ENCODE results near the gene CCDC9. TPM values are rescaled to one million over a fixed set of nuclear protein-coding genes. Genes with fewer than 3 reads are reported as not detected.

Gene CCDC9
- total RNA-seq, 1 experiment from 2014 or later: 36.9 TPM

- no peak overlapping the region for H3K9ac ChIP-seq (ENCODE audit: extremely low read depth, insufficient read length, low read length)
- no peak overlapping the region for H4K91ac ChIP-seq (ENCODE audit: insufficient read length, low read depth, low read length)
- peaks cover 28% of the 10 kb centered on the region for H3K27me3 Mint-ChIP-seq (ENCODE audit: low read depth)
These were observed 15.8 kb upstream of the CCDC9 start for GRCh38 chr19:47240556-47240955.

More at GRCh38 chr19:47240556-47240955, 15.8 kb upstream of the CCDC9 start:
- H4K5ac ChIP-seq (ENCODE audit: insufficient read length, low read depth, low read length): no peak overlapping the region
- H3K14ac ChIP-seq (ENCODE audit: insufficient read depth, low read length): peak overlapping the region; percentile 33; the same call in 1 of the 2 replicates
- peaks cover 3% of the 10 kb centered on the region; the same call in 1 of the 2 replicates for H3K4me1 ChIP-seq (ENCODE audit: insufficient read depth, low read length)
- H4K20me1 ChIP-seq (ENCODE audit: control insufficient read depth, insufficient read depth, insufficient read length): no peaks in the 10 kb centered on the region
- no peak overlapping the region for H2BK20ac ChIP-seq (ENCODE audit: low read depth, low read length, poor library complexity, severe bottlenecking)
- TF ChIP-seq, protein P1, sequence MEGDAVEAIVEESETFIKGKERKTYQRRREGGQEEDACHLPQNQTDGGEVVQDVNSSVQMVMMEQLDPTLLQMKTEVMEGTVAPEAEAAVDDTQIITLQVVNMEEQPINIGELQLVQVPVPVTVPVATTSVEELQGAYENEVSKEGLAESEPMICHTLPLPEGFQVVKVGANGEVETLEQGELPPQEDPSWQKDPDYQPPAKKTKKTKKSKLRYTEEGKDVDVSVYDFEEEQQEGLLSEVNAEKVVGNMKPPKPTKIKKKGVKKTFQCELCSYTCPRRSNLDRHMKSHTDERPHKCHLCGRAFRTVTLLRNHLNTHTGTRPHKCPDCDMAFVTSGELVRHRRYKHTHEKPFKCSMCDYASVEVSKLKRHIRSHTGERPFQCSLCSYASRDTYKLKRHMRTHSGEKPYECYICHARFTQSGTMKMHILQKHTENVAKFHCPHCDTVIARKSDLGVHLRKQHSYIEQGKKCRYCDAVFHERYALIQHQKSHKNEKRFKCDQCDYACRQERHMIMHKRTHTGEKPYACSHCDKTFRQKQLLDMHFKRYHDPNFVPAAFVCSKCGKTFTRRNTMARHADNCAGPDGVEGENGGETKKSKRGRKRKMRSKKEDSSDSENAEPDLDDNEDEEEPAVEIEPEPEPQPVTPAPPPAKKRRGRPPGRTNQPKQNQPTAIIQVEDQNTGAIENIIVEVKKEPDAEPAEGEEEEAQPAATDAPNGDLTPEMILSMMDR (conservative IDR thresholded peaks at IDR 0.05): no peak
- Mint-ChIP-seq H3K27ac (no peak overlapping the region), H3K4me3 (peak overlapping the region; percentile 27 to 69), H3K9me3 (peaks cover 0 to 3% of the 10 kb centered on the region in 2 experiments; a peak in 2 of 5 replicates), H3K4me1 (peaks cover 17 to 25% of the 10 kb centered on the region in 2 experiments), H3K36me3 (ENCODE audit: insufficient read depth in 1 of 3, low read depth in 3 of 3) (no peaks in the 10 kb centered on the region; a peak in 1 of 7 replicates)
- no peak overlapping the region for H4K8ac ChIP-seq (replicated peaks; ENCODE audit: insufficient read length, low read depth, low read length)
- no peak overlapping the region for H2BK15ac ChIP-seq (ENCODE audit: low read depth, low read length)
- H3K27ac ChIP-seq (ENCODE audit: insufficient read length, low read depth, low read length): no peak overlapping the region
- WGBS (ENCODE audit: extremely low coverage, insufficient read length, low lambda C conversion rate): no CpG with 5 or more reads among the region's 6 CpGs
- no peaks in the 10 kb centered on the region for H3K79me1 ChIP-seq (ENCODE audit: insufficient read depth, low read depth, low read length, poor library complexity, severe bottlenecking)
- H3K4ac ChIP-seq (ENCODE audit: low read depth, low read length): no peak overlapping the region
- peaks cover 14% of the 10 kb centered on the region for H3K23me2 ChIP-seq (ENCODE audit: insufficient read length, low read depth, low read length, poor library complexity, severe bottlenecking)
- H3T11ph ChIP-seq (ENCODE audit: low read length): no peak overlapping the region
- H2AFZ ChIP-seq (ENCODE audit: low read length): no peak overlapping the region
- H2BK12ac ChIP-seq (ENCODE audit: insufficient read length, low read depth, low read length): no peak overlapping the region
- no peak overlapping the region for H2BK5ac ChIP-seq (ENCODE audit: insufficient read length, low read length)
- H3K56ac ChIP-seq (ENCODE audit: insufficient read length, low read depth, low read length): no peak overlapping the region
- no peaks in the 10 kb centered on the region for H3K9me3 ChIP-seq (ENCODE audit: control insufficient read depth, low read depth, low read length)
- H3K27me3 ChIP-seq (ENCODE audit: insufficient read depth, low read length): peaks cover 2% of the 10 kb centered on the region; the same call in 1 of the 2 replicates
- no peak for DNase-seq
- no peak overlapping the region for H2AK5ac ChIP-seq (ENCODE audit: insufficient read length, low read length)
- H3K79me2 ChIP-seq (ENCODE audit: insufficient read depth, low read length): no peaks in the 10 kb centered on the region
- H2BK120ac ChIP-seq (ENCODE audit: low read depth, low read length, poor library complexity, severe bottlenecking): no peak overlapping the region
- no peak overlapping the region for H3K23ac ChIP-seq (ENCODE audit: insufficient read length, low read depth, low read length)
- no peak overlapping the region for H3K18ac ChIP-seq (ENCODE audit: insufficient read length, low read depth, low read length)
- no peak overlapping the region for H3K4me2 ChIP-seq (ENCODE audit: insufficient read depth, insufficient read length, low read length)

Data from H9 (cell line).